ENCODE measurements around the gene STIP1. TPM values are rescaled to one million over a fixed set of nuclear protein-coding genes. Genes with fewer than 3 reads are reported as not detected.

Gene STIP1
- total and polyA plus RNA-seq, 2 of the 8 experiments (the other 6 are each of a cell fraction or from before 2014, with no cell fraction given) = 140 to 329 TPM

- no peak for TF ChIP-seq TAF7 (optimal IDR thresholded peaks at IDR 0.05; ENCODE audit: borderline replicate concordance, low read depth, low read length)
- TF ChIP-seq POLR2A (IDR thresholded peaks at IDR 0.05; ENCODE audit: control extremely low read depth in 1 of 2, low read depth in 2 of 2, low read length in 2 of 2) = no peak
- no peak for TF ChIP-seq NRF1 (IDR thresholded peaks at IDR 0.05; ENCODE audit: low read depth, low read length)
These were observed 5.1 kb upstream of the STIP1 start (continued) for GRCh38 chr11:64180891-64181290.

Data from H1 (cell line).